ENCODE results near the gene C11orf97. TPM values are rescaled to one million over a fixed set of nuclear protein-coding genes. Genes with fewer than 3 reads are reported as not detected.

C11orf97 gene
- total and polyA plus RNA-seq, 2 of the 13 experiments (the other 11 are each of a cell fraction or from before 2014, with no cell fraction given): 0.35 TPM; not detected in 1

DNA sequence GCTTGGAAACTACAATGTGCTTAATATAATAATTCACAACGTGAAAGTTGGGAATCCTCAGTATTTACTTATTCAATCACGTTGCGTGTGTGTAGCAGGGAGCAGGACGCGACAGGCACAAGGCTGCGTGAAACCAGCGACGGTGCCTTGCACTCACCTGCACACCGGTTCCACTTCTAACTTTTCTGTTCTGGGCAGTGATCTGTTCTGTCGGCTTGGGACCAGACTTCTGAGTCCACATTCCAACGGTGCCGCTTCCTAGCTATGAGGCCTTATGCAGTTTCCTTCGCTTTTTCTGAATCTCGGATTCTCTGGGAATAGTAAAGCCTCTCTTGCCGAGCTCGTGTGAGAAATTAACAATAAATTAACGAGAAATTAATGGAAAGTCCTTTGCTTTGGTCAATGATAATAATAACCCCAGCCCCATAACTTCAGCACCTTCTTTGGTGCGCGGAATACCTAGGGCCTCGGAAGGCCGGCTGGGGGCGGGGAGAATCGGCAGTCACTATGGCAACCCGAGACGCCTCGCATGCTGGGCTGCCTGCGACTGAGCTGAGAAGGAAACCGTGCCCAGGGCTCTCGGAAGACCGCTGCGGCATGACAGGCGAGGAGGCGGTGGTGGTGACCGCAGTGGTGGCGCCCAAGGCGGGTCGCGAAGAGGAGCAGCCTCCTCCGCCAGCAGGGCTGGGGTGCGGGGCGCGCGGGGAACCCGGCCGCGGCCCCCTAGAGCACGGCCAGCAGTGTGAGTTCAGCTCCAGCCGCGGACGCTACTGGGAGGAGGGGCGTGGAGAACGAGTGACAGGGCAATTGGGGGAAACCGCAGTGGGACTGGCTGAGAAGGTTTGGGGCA lies at the start of gene C11orf97 (continued):
- TF ChIP-seq ZSCAN20 (CRISPR knock-in tag; IDR thresholded peaks at IDR 0.05; ENCODE audit: borderline replicate concordance) (no peak), MIXL1 (CRISPR knock-in tag; IDR thresholded peaks at IDR 0.05) (no peak), ZNF713 (CRISPR knock-in tag; IDR thresholded peaks at IDR 0.05) (no peak), ZNF274 (CRISPR knock-in tag; IDR thresholded peaks at IDR 0.05) (no peak), FOXK2 (IDR thresholded peaks at IDR 0.05) (no peak), KDM5B (CRISPR knock-in tag; IDR thresholded peaks at IDR 0.05; ENCODE audit: borderline replicate concordance) (peak; percentile 60; the same call in 1 of the 2 replicates), ATF1 (CRISPR knock-in tag; IDR thresholded peaks at IDR 0.05) (no peak), ZNF17 (CRISPR knock-in tag; IDR thresholded peaks at IDR 0.05) (no peak), MBNL3 (CRISPR knock-in tag; conservative IDR thresholded peaks at IDR 0.05) (no peak)
- TF ChIP-seq, protein P1, sequence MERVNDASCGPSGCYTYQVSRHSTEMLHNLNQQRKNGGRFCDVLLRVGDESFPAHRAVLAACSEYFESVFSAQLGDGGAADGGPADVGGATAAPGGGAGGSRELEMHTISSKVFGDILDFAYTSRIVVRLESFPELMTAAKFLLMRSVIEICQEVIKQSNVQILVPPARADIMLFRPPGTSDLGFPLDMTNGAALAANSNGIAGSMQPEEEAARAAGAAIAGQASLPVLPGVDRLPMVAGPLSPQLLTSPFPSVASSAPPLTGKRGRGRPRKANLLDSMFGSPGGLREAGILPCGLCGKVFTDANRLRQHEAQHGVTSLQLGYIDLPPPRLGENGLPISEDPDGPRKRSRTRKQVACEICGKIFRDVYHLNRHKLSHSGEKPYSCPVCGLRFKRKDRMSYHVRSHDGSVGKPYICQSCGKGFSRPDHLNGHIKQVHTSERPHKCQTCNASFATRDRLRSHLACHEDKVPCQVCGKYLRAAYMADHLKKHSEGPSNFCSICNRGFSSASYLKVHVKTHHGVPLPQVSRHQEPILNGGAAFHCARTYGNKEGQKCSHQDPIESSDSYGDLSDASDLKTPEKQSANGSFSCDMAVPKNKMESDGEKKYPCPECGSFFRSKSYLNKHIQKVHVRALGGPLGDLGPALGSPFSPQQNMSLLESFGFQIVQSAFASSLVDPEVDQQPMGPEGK (CRISPR knock-in tag; IDR thresholded peaks at IDR 0.05): peak; percentile 8; the same call in 1 of the 2 replicates
- TF ChIP-seq, protein P2, sequence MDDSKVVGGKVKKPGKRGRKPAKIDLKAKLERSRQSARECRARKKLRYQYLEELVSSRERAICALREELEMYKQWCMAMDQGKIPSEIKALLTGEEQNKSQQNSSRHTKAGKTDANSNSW (CRISPR knock-in tag; IDR thresholded peaks at IDR 0.05; ENCODE audit: borderline replicate concordance): no peak
- TF ChIP-seq, protein P3, sequence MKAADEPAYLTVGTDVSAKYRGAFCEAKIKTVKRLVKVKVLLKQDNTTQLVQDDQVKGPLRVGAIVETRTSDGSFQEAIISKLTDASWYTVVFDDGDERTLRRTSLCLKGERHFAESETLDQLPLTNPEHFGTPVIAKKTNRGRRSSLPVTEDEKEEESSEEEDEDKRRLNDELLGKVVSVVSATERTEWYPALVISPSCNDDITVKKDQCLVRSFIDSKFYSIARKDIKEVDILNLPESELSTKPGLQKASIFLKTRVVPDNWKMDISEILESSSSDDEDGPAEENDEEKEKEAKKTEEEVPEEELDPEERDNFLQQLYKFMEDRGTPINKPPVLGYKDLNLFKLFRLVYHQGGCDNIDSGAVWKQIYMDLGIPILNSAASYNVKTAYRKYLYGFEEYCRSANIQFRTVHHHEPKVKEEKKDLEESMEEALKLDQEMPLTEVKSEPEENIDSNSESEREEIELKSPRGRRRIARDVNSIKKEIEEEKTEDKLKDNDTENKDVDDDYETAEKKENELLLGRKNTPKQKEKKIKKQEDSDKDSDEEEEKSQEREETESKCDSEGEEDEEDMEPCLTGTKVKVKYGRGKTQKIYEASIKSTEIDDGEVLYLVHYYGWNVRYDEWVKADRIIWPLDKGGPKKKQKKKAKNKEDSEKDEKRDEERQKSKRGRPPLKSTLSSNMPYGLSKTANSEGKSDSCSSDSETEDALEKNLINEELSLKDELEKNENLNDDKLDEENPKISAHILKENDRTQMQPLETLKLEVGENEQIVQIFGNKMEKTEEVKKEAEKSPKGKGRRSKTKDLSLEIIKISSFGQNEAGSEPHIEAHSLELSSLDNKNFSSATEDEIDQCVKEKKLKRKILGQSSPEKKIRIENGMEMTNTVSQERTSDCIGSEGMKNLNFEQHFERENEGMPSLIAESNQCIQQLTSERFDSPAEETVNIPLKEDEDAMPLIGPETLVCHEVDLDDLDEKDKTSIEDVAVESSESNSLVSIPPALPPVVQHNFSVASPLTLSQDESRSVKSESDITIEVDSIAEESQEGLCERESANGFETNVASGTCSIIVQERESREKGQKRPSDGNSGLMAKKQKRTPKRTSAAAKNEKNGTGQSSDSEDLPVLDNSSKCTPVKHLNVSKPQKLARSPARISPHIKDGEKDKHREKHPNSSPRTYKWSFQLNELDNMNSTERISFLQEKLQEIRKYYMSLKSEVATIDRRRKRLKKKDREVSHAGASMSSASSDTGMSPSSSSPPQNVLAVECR (CRISPR knock-in tag; IDR thresholded peaks at IDR 0.05; ENCODE audit: borderline replicate concordance): peak; percentile 89
- TF ChIP-seq, protein P4, sequence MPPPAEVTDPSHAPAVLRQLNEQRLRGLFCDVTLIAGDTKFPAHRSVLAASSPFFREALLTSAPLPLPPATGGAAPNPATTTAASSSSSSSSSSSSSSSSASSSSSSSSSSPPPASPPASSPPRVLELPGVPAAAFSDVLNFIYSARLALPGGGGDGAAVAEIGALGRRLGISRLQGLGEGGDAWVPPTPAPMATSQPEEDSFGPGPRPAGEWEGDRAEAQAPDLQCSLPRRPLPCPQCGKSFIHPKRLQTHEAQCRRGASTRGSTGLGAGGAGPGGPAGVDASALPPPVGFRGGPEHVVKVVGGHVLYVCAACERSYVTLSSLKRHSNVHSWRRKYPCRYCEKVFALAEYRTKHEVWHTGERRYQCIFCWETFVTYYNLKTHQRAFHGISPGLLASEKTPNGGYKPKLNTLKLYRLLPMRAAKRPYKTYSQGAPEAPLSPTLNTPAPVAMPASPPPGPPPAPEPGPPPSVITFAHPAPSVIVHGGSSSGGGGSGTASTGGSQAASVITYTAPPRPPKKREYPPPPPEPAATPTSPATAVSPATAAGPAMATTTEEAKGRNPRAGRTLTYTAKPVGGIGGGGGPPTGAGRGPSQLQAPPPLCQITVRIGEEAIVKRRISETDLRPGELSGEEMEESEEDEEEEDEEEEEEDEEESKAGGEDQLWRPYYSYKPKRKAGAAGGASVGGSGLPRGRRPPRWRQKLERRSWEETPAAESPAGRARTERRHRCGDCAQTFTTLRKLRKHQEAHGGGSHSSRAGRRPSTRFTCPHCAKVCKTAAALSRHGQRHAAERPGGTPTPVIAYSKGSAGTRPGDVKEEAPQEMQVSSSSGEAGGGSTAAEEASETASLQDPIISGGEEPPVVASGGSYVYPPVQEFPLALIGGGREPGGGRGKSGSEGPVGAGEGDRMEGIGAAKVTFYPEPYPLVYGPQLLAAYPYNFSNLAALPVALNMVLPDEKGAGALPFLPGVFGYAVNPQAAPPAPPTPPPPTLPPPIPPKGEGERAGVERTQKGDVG (CRISPR knock-in tag; IDR thresholded peaks at IDR 0.05; ENCODE audit: borderline replicate concordance): no peak
- TF ChIP-seq, protein P5, sequence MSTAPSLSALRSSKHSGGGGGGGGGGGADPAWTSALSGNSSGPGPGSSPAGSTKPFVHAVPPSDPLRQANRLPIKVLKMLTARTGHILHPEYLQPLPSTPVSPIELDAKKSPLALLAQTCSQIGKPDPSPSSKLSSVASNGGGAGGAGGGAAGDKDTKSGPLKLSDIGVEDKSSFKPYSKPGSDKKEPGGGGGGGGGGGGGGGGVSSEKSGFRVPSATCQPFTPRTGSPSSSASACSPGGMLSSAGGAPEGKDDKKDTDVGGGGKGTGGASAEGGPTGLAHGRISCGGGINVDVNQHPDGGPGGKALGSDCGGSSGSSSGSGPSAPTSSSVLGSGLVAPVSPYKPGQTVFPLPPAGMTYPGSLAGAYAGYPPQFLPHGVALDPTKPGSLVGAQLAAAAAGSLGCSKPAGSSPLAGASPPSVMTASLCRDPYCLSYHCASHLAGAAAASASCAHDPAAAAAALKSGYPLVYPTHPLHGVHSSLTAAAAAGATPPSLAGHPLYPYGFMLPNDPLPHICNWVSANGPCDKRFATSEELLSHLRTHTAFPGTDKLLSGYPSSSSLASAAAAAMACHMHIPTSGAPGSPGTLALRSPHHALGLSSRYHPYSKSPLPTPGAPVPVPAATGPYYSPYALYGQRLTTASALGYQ (CRISPR knock-in tag; IDR thresholded peaks at IDR 0.05): no peak
- TF ChIP-seq, protein P6, sequence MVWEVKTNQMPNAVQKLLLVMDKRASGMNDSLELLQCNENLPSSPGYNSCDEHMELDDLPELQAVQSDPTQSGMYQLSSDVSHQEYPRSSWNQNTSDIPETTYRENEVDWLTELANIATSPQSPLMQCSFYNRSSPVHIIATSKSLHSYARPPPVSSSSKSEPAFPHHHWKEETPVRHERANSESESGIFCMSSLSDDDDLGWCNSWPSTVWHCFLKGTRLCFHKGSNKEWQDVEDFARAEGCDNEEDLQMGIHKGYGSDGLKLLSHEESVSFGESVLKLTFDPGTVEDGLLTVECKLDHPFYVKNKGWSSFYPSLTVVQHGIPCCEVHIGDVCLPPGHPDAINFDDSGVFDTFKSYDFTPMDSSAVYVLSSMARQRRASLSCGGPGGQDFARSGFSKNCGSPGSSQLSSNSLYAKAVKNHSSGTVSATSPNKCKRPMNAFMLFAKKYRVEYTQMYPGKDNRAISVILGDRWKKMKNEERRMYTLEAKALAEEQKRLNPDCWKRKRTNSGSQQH (CRISPR knock-in tag; IDR thresholded peaks at IDR 0.05; ENCODE audit: low read depth): 0 out of 2 replicates have a peak, but pooled peaks have one; percentile 30

Data from HepG2 (cell line).